Right ventricle myocardium superior (tissue), 1 donor: ENCODE measurements around the gene FCGR2B. TPM values are rescaled to one million over a fixed set of nuclear protein-coding genes. Genes with fewer than 3 reads are reported as not detected.
"Not testable (repeated sequence)": the region's sequence is repeated elsewhere in the genome, so short reads cannot be mapped to it uniquely, and the experiment has no call there.

Experiments used
- ATAC-seq: fragments of 200-7000 bp; cut with Tn5 transposase; one replicate; pipeline ENCODE4 v1.9.1; 2020; ENCODE audit warnings: mild to moderate bottlenecking; ENCODE audit not compliant: poor library complexity
- DNase-seq: peaks from one replicate; pipeline ENCODE4 v3.0.0-alpha.2; 2020
- intact Hi-C: fragments of 100-400 bp; cut with DNase I; formaldehyde crosslinking; loops from one replicate; pipeline ENCODE4 v1.11.2; 2022
- long read RNA-seq: library from polyadenylated mRNA; unstranded; transcript quantifications from one replicate; pipeline ENCODE4 v2.0.0, GENCODE V29; 2021
- total RNA-seq: library from RNA; stranded (reverse); fragmentation: NEBNext Ultra II Directional; extraction: Animal tissue kit (Norgen Biotek cat#: 25700); gene quantifications from one replicate; pipeline ENCODE4 v1.2.1, GENCODE V29; 2021
- donor health status: DM: no; HTN: yes; CAD: no; lungs with severe emphysema.

Gene FCGR2B
- 17.5 TPM for total RNA-seq
- long read RNA-seq, transcript FCGR2B-201 (7 exons, 1,440 nt) = major isoform, 5 of 5 reads
- long read RNA-seq, partial matches to known transcripts = 0 of 5 reads
- long read RNA-seq, other reads (novel, unspliced or antisense) = 0 of 5 reads

- DNase-seq, intact Hi-C loops: not testable (repeated sequence)
- ATAC-seq = peak; percentile 75
These were observed at the start of gene FCGR2B for GRCh38 chr1:161662684-161663339. FCGR2B (plus strand) TSS chr1:161663143; CDS start chr1:161663242, 99 bp downstream.

- ATAC-seq, DNase-seq, intact Hi-C loops: not testable (repeated sequence)
These were observed 46.5 kb upstream of the FCGR2B start for GRCh38 chr1:161616417-161616816.

GRCh38 chr1:161618517-161618916 is 44.4 kb upstream of the FCGR2B start:
- DNase-seq, intact Hi-C loops, ATAC-seq: not testable (repeated sequence)

GRCh38 chr1:161620399-161620798 is 42.5 kb upstream of the FCGR2B start:
- intact Hi-C loops, ATAC-seq, DNase-seq: not testable (repeated sequence)

GRCh38 chr1:161621181-161622000 is 41.6 kb upstream of the FCGR2B start:
- DNase-seq, intact Hi-C loops: not testable (repeated sequence)
- ATAC-seq = peak; percentile 60

GRCh38 chr1:161622054-161622453 is 40.9 kb upstream of the FCGR2B start:
- ATAC-seq, intact Hi-C loops, DNase-seq: not testable (repeated sequence)

- intact Hi-C loops, ATAC-seq, DNase-seq: not testable (repeated sequence)
These were observed 39.4 kb upstream of the FCGR2B start for GRCh38 chr1:161623401-161624051.

GRCh38 chr1:161624605-161625004 is 38.3 kb upstream of the FCGR2B start:
- DNase-seq, intact Hi-C loops, ATAC-seq: not testable (repeated sequence)

- DNase-seq, ATAC-seq, intact Hi-C loops: not testable (repeated sequence)
These were observed 36.3 kb upstream of the FCGR2B start for GRCh38 chr1:161626445-161627146.

- intact Hi-C loops, DNase-seq: not testable (repeated sequence)
- ATAC-seq = peak; percentile 70
These were observed 32.7 kb upstream of the FCGR2B start for GRCh38 chr1:161630128-161630742.

- intact Hi-C loops = no loop called here
- no peak for DNase-seq
- ATAC-seq = no peak
These were observed 31.9 kb upstream of the FCGR2B start, which contains the start of gene FCGR3B for GRCh38 chr1:161631076-161631475. FCGR3B (minus strand) TSS chr1:161631176; CDS start chr1:161631094, 82 bp downstream.

GRCh38 chr1:161634993-161635392 is 27.9 kb upstream of the FCGR2B start:
- intact Hi-C loops, DNase-seq: not testable (repeated sequence)
- peak; percentile 62 for ATAC-seq

GRCh38 chr1:161636189-161636782 is 26.7 kb upstream of the FCGR2B start:
- not testable (repeated sequence) for ATAC-seq

GRCh38 chr1:161636976-161637375 is 26.0 kb upstream of the FCGR2B start:
- DNase-seq, intact Hi-C loops, ATAC-seq: not testable (repeated sequence)

More at GRCh38 chr1:161636189-161636782, 26.7 kb upstream of the FCGR2B start:
- DNase-seq, intact Hi-C loops: not testable (repeated sequence)

- intact Hi-C loops, DNase-seq: not testable (repeated sequence)
These were observed 24.5 kb upstream of the FCGR2B start for GRCh38 chr1:161638251-161638993.

GRCh38 chr1:161639203-161639602 is 23.7 kb upstream of the FCGR2B start:
- ATAC-seq, DNase-seq, intact Hi-C loops: not testable (repeated sequence)

More at GRCh38 chr1:161638251-161638993, 24.5 kb upstream of the FCGR2B start:
- ATAC-seq = not testable (repeated sequence)
